Measurements from ENCODE around the gene TMEM50B. TPM values are rescaled to one million over a fixed set of nuclear protein-coding genes. Genes with fewer than 3 reads are reported as not detected.

The TMEM50B gene
- total RNA-seq, result 12.3 and 13.4 TPM in 2 replicates

DNA sequence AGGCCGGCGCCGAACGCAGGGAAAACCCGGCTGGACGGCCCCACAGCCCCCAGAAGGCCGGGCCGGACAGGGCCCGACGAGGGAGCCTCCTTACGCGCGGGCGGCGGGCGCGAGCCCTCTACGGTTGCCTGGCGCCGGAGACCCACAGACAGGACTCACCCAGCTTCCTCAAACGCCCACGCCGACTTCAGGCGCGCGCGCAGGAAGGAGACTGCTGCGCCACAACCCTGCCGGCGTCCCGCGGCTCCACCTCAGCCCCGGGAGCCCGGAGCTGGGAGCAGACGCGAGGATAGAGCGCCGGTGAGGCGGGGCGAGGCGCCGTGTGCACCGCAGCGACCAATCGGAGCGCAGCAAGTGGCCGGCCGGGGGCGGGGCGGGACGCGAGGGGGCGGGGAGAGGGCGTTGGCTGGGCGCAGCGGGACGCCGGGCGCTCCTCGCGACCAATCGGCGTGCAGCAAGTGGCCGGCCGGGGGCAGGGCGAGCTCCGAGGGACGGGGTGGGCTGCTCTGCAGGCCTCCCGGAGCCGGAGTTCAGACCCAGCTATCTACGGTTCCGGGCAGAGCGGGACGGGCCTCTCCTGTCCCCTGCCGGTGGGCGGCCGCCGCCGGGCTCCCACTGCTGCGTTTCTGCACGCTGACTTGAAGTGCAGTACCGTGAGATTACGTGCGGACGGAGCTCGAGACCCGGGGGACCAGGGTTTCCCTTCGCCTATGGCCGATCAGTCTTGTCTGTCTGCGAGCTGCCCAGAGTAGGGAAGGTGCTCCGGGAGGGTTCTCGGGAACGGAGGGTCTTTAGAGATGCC, at the start of gene TMEM50B:
Gene TMEM50B, minus strand, starts transcription at position 296 of the 802 bp plus-strand sequence. CDS start 11,089 bp downstream, outside the sequence.

DNA sequence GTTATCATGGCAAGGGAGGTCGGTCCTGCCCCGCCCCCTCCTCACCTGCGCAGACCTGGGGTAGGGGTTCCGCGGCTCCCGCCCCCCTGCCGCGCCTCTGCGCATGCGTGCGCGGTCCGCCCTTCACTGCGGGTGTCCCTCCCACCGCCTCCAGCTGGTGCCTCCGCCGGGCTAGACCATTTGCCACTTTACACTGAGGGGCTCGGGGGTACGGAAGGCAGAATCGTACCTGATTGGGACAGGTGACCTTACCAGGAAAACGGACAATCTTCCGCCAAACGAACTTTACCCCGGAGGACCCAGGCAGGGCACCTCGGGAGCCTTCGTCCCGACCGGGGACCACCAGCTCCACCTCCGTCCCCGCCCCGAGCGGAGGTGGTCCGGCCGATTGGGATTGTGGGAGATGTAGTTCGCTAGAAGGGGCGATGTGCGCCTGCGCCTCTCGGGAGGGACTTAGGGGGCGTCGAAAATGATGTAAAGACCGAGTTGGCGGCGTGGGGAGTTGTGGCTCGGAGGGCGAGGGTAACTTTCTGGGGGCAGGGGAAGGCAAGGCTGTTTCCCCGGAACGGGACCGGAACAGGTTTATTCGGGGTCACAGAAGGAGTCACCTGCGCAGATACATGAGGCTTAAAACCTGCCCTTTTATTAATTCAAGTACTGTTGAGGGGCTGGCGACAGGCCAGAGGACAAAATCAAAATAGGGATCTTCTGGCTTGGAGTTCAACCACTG, 11.8 kb upstream of the TMEM50B start, which contains the start of gene DNAJC28:
Gene DNAJC28, minus strand, starts transcription at position 344 of the 730 bp plus-strand sequence. CDS start 2,323 bp downstream, outside the sequence.

DNA sequence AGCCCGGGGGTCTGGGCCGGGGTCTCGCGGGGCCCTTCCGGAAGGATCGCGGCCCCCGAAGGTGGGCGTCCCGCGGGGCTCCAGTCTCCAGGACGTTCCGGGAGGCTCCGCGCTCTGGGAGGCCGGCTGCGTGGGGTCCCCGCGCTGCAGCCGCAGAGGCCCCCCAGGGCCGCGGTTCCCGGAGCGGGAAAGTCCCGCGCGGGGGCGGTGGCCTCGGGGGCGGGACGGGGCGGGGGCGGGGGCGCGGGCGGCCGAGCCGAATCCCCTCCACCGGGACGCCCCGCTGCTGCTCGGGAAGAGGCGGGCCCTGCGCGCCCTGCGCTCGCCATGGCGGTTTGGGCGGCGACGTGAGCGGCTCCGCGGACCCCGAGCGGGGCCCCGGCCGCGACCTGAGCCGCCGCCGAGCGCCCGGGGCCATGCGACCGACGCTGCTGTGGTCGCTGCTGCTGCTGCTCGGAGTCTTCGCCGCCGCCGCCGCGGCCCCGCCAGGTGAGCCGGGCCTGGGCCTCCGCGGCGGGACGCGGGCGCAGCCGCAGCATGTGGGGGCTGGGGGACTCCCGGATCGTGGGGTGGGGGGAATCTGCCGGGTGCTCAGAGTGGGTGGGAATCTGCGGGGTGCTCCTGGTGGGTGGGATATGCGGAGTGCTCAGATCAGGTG, 76.5 kb downstream of the TMEM50B start, which contains the start of gene IFNGR2:
Gene IFNGR2, plus strand, starts transcription at position 286 of the 658 bp plus-strand sequence. Its CDS starts 131 bp downstream, at position 417.

Other genes starting within 250 kb of the TMEM50B start
- 15.2 and 24.6 TPM in 2 replicates for gene IL10RB, start 213.6 kb downstream of the TMEM50B start, total RNA-seq
- gene IFNAR1, start 155.0 kb downstream of the TMEM50B start, total RNA-seq, result 8.0 and 12.0 TPM in 2 replicates
- gene IFNGR2, start 76.6 kb downstream of the TMEM50B start, total RNA-seq, result 43.2 and 45.6 TPM in 2 replicates
- gene DNAJC28, start 11.7 kb upstream of the TMEM50B start, total RNA-seq, result 0.16 and 0.63 TPM in 2 replicates
- gene GART, start 62.1 kb upstream of the TMEM50B start, total RNA-seq, result 42.5 and 88.2 TPM in 2 replicates
- gene SON, start 63.1 kb upstream of the TMEM50B start, total RNA-seq, result 105 and 113 TPM in 2 replicates
- 14.2 and 41.2 TPM in 2 replicates for gene DONSON, start 108.7 kb upstream of the TMEM50B start, total RNA-seq
- gene CRYZL1, start 161.8 kb upstream of the TMEM50B start, total RNA-seq, result 10.3 and 16.2 TPM in 2 replicates
- gene ITSN1, start 162.5 kb upstream of the TMEM50B start, total RNA-seq, result 33.6 and 58.9 TPM in 2 replicates

Data from mesangial cell (primary cell).